ENCODE measurements around the gene PLCH2.

PLCH2 gene

GRCh38 chr1:2525920-2526823 is 50.1 kb downstream of the PLCH2 start, which contains the start of gene PANK4:
TSS of gene PANK4 (minus strand) at chr1:2526596. CDS start at chr1:2526587, 9 bp downstream.
- TF ChIP-seq REST (IDR thresholded peaks at IDR 0.05; ENCODE audit: low read depth) = no peak
- TF ChIP-seq YY1 (IDR thresholded peaks at IDR 0.05; ENCODE audit: low read depth) = peak; percentile 92
- no peak for TF ChIP-seq USF1 (IDR thresholded peaks at IDR 0.05)
- no peak for TF ChIP-seq FOXM1 (IDR thresholded peaks at IDR 0.05; ENCODE audit: borderline replicate concordance, low read depth)
- TF ChIP-seq CREB1 (IDR thresholded peaks at IDR 0.05; ENCODE audit: low read depth) = no peak
- TF ChIP-seq RAD21 (IDR thresholded peaks at IDR 0.05; ENCODE audit: low read depth) = no peak
- peak; percentile 80 for TF ChIP-seq EGR1 (IDR thresholded peaks at IDR 0.05)
- TF ChIP-seq CEBPB (IDR thresholded peaks at IDR 0.05) = no peak
- TF ChIP-seq TCF12 (IDR thresholded peaks at IDR 0.05; ENCODE audit: low read depth) = peak; percentile 49; the same call in 1 of the 2 replicates
- TF ChIP-seq TEAD4 (IDR thresholded peaks at IDR 0.05) = no peak
- TF ChIP-seq MAX (IDR thresholded peaks at IDR 0.05) = peak; percentile 23
- peak; percentile 64; the same call in 1 of the 2 replicates for TF ChIP-seq TAF1 (IDR thresholded peaks at IDR 0.05; ENCODE audit: low read depth)
- TF ChIP-seq ZBTB7A (IDR thresholded peaks at IDR 0.05; ENCODE audit: low read depth) = peak; percentile 93
- TF ChIP-seq EP300 (IDR thresholded peaks at IDR 0.05; ENCODE audit: borderline replicate concordance) = no peak
- no peak for TF ChIP-seq NFIC (IDR thresholded peaks at IDR 0.05)

GRCh38 chr1:2526824-2527555 is 50.9 kb downstream of the PLCH2 start:
- TF ChIP-seq ZBTB7A (IDR thresholded peaks at IDR 0.05; ENCODE audit: low read depth) (no peak), TAF1 (IDR thresholded peaks at IDR 0.05; ENCODE audit: low read depth) (no peak), FOXM1 (IDR thresholded peaks at IDR 0.05; ENCODE audit: borderline replicate concordance, low read depth) (no peak), YY1 (IDR thresholded peaks at IDR 0.05; ENCODE audit: low read depth) (no peak)

- TF ChIP-seq YY1 (IDR thresholded peaks at IDR 0.05; ENCODE audit: low read depth) = no peak
- no peak for TF ChIP-seq TAF1 (IDR thresholded peaks at IDR 0.05; ENCODE audit: low read depth)
- no peak for TF ChIP-seq FOXM1 (IDR thresholded peaks at IDR 0.05; ENCODE audit: borderline replicate concordance, low read depth)
- no peak for TF ChIP-seq TCF12 (IDR thresholded peaks at IDR 0.05; ENCODE audit: low read depth)
- TF ChIP-seq USF1 (IDR thresholded peaks at IDR 0.05) = no peak
- no peak for TF ChIP-seq NFIC (IDR thresholded peaks at IDR 0.05)
- no peak for TF ChIP-seq RAD21 (IDR thresholded peaks at IDR 0.05; ENCODE audit: low read depth)
- no peak for TF ChIP-seq TEAD4 (IDR thresholded peaks at IDR 0.05)
- TF ChIP-seq REST (IDR thresholded peaks at IDR 0.05; ENCODE audit: low read depth) = no peak
These were observed 51.4 kb downstream of the PLCH2 start for GRCh38 chr1:2527556-2527860.

GRCh38 chr1:2528016-2528415 is 51.9 kb downstream of the PLCH2 start:
- TF ChIP-seq FOXM1 (IDR thresholded peaks at IDR 0.05; ENCODE audit: borderline replicate concordance, low read depth) (no peak), REST (IDR thresholded peaks at IDR 0.05; ENCODE audit: low read depth) (no peak), CREB1 (IDR thresholded peaks at IDR 0.05; ENCODE audit: low read depth) (no peak), CEBPB (IDR thresholded peaks at IDR 0.05) (no peak)
